Ishikawa (cell line): ENCODE measurements around the gene NSUN7.

Experiments
- CEBPB ChIP-seq: IDR thresholded peaks from 2 replicates; pipeline ENCODE4 v1.6.1; 2012
- CREB1 ChIP-seq: IDR thresholded peaks from 2 replicates; pipeline ENCODE4 v1.6.1; 2012; ENCODE audit warnings: low read depth
- EGR1 ChIP-seq: IDR thresholded peaks from 2 replicates; pipeline ENCODE4 v1.6.1; 2012
- EP300 ChIP-seq: IDR thresholded peaks from 2 replicates; pipeline ENCODE4 v1.6.1; 2012; ENCODE audit warnings: borderline replicate concordance
- FOXM1 ChIP-seq: IDR thresholded peaks from 2 replicates; pipeline ENCODE4 v1.6.1; 2012; ENCODE audit warnings: low read depth, borderline replicate concordance
- NFIC ChIP-seq: IDR thresholded peaks from 2 replicates; pipeline ENCODE4 v1.6.1; 2012
- RAD21 ChIP-seq: IDR thresholded peaks from 2 replicates; pipeline ENCODE4 v1.6.1; 2012; ENCODE audit warnings: low read depth
- TAF1 ChIP-seq: IDR thresholded peaks from 2 replicates; pipeline ENCODE4 v1.6.1; 2012; ENCODE audit warnings: low read depth, mild to moderate bottlenecking
- TCF12 ChIP-seq: IDR thresholded peaks from 2 replicates; pipeline ENCODE4 v1.6.1; 2012; ENCODE audit warnings: low read depth
- TEAD4 ChIP-seq: IDR thresholded peaks from 2 replicates; pipeline ENCODE4 v1.6.1; 2012
- YY1 ChIP-seq: IDR thresholded peaks from 2 replicates; pipeline ENCODE4 v1.6.1; 2012; ENCODE audit warnings: low read depth
- ZBTB7A ChIP-seq: IDR thresholded peaks from 2 replicates; pipeline ENCODE4 v1.6.1; 2012; ENCODE audit warnings: low read depth
- TF ChIP-seq, protein P1 (sequence below): IDR thresholded peaks from 2 replicates; pipeline ENCODE4 v1.6.1; 2012
- TF ChIP-seq, protein P2 (sequence below): IDR thresholded peaks from 2 replicates; pipeline ENCODE4 v1.6.1; 2012
- TF ChIP-seq, protein P3 (sequence below): IDR thresholded peaks from 2 replicates; pipeline ENCODE4 v1.6.1; 2012; ENCODE audit warnings: low read depth, mild to moderate bottlenecking

NSUN7 gene

DNA sequence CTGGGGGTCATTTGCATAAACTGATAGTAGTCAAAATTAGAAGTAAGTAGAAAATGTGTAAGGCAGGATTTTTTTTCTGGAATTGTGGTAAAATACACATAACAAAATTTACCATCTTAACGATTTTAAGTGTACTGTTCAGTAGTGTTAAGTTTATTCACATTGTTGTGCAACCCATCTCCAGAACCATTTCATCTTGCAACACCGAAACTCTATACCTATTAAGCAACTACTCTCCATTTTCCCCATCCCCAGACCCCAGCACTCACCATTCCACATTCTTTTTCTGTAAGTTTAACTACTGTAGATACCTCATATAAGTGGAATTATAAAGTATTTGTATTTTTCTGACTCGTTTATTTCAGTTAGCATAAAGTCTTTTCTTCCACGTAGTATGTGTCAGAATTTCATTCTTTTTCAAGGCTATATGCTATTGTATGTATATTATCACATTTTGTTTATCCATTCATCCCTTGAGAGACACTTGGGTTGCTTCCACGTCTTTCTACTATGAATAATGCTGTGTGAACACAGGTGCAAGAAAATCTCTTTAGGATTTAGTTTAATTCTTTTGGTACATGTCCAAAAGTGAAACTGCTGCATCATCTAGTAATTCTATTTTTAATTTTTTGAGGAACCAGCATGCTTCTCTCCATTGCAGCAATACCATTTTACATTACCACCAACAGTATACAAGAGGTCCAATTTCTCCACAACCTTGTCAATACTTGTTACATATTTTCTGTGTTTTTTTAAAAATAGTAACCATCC, 39.1 kb upstream of the NSUN7 start:
- peak; percentile 75 for TF ChIP-seq CEBPB
- TF ChIP-seq, protein P1, sequence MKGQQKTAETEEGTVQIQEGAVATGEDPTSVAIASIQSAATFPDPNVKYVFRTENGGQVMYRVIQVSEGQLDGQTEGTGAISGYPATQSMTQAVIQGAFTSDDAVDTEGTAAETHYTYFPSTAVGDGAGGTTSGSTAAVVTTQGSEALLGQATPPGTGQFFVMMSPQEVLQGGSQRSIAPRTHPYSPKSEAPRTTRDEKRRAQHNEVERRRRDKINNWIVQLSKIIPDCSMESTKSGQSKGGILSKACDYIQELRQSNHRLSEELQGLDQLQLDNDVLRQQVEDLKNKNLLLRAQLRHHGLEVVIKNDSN = no peak

DNA sequence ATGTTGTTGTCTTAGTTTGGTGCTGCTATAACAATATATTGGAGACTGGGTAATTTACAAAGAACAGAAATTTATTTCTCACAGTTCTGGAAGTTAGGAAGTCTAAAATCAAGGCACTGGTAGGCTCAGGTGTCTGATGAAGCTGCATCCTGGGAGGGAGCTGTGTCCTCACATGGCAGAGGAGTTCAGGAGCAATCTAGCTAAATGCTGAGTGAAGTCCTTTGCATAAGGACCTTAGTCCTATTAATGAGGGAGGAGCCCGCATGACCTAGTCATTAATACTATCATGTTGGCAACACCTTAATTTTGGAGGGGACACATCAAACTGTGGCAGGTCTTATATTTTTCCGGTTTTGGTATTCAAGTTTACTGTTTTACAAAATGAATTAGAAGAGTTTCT, 36.0 kb upstream of the NSUN7 start:
- TF ChIP-seq CEBPB (no peak), NFIC (no peak), CREB1 (no peak), TAF1 (no peak), TCF12 (no peak), EGR1 (no peak), TEAD4 (no peak), FOXM1 (no peak)
- TF ChIP-seq, protein P1 = no peak

DNA sequence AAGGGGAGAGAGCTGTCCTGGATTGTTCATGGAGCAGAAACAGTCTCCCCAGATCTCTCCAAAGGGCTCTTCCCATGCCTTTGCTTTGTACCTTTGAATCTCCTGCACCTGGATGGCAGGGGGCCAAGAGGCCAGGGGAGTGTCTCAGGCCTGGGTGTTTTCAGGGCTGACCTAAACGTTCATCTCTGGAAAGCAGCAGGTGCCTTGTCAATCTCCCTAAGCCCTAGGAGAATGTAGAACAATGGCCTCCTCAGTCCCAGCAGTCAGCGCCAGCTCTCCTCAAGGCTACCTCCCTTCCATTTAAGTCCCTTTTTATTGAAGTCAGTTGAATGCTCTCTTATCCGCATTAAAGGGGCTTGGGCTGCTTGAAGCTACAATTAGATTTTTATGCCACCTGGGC, 31.2 kb upstream of the NSUN7 start:
- TF ChIP-seq NFIC (peak; percentile 80), EP300 (no peak), RAD21 (peak; percentile 4; the same call in 1 of the 2 replicates), TCF12 (peak; percentile 77)

DNA sequence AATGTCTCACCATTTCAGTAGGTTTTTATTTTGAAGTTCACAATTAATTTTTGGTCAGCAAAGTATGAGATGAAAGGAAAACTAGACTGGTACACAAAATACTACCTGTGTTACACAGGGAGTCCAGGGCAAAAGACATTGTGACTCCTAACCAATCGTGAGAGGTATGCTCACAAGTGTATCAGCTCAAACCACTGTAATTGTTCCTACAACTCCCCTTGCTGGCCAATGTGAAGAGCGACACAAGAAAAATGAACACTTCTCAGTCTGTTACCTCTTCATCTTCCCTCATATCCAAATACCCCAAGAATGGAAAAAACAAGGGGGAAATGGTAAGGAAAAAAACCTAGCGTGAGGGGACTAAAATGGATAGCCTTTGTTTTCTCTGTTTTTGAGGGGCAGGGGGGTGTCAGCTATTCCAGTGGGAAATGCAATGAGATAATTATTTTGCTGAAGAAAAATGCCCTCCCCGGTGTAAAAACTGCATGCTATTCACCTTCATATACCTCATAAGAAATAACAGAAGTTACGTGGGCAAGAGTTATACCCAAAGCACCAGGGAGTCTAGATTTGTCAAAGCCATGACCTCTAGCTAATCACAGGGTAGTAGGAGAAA, 30.6 kb upstream of the NSUN7 start:
- TF ChIP-seq CREB1 (no peak), RAD21 (peak; percentile 91), NFIC (no peak), EGR1 (no peak)
- TF ChIP-seq, protein P2, sequence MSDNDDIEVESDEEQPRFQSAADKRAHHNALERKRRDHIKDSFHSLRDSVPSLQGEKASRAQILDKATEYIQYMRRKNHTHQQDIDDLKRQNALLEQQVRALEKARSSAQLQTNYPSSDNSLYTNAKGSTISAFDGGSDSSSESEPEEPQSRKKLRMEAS = 0 out of 2 replicates have a peak, but pooled peaks have one; percentile 18
- TF ChIP-seq, protein P1 = no peak

DNA sequence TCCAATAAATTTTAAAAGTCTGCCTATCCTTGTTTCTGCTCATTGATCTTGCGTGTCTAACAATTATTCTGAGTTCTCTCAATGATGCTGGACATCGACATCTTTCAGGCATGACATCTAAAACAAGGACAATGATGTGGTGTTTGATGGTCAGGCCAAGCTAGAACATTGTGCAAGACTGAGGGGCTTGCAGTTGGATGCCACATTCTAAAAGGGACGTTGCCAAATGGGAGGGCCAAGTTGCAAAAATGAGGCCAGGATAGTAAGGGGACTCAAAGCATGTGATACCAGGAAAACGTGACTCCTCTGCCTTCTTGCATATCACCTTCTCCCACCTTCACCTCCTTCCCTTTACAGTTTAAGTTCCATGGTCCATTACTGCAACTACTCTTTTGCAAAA, 29.4 kb upstream of the NSUN7 start:
- TF ChIP-seq RAD21 = no peak
- no peak for TF ChIP-seq EP300
- no peak for TF ChIP-seq FOXM1

DNA sequence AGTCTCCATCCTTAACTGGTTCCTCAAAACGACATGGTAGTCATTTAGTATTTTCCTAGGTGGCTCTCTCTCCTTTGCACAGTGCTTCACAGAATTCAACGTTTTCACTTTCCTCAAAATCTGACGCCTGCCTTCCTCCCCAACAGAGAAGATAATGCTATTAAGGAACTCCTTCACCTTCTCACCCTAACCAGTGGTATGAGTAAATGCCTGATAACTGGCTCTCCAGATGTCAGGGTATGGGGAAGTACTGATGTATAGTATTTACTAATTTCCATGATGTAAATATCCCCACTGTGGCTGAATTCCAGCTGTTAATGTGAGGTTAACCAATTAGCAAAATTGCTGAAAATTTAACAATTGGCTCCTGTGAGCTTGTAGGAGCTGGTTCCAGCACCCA, 28.8 kb upstream of the NSUN7 start:
- TF ChIP-seq, protein P1 = no peak
- TF ChIP-seq ZBTB7A (no peak), TEAD4 (no peak), YY1 (no peak), CREB1 (no peak), EP300 (no peak), RAD21 (no peak)

DNA sequence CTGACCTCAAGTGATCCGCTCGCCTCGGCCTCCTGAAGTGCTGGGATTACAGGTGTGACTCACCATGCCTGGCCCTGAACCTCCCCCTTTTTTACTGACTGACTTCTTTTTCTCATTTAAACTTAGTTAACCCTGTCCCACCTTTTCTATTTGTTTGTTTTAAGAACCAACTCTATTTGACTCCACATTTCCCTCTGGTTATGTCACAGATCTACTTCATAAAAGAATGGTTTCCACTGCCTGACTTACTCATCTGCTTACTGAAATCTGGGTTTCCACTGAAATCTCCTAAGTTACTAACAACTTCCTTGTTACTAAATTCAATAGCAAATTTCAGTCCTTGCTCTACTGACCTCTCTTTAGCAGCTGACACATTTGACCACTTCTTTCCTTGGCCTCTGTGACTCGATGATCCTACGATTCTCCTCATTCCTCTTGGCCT, 28.0 kb upstream of the NSUN7 start:
- TF ChIP-seq EP300 (no peak), YY1 (no peak), ZBTB7A (no peak), CEBPB (no peak), TCF12 (no peak), CREB1 (no peak), TEAD4 (no peak), TAF1 (no peak)
- TF ChIP-seq, protein P2 = no peak
- TF ChIP-seq, protein P1 = no peak

DNA sequence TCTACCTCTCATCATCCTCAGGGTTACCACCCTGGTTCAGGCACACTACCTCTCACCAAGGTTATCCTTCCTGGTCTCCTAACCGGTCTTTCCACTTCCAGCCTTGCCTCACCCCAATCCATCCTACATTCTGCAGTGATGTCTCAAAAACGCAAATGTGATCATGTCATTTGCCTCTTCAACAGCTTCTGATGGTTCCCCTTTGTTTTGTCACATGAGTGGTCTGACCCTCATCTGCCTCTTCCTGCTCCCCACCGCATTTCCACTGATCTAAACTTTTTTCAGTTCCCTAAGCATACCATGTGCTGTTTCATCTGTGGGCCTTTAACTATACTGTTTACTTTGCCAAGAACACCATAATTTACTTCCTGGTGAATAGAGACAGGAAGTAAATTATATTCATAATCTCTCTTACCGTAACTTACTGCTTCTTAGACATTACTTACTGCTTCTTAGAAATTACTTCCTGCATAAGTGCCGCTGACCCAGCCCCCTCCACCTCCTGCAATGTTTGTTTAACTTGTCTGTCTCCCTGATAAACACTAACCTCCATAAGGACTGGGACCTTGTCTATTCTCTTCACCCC, 27.1 kb upstream of the NSUN7 start:
- TF ChIP-seq RAD21 (no peak), FOXM1 (no peak), TAF1 (no peak), YY1 (no peak), TEAD4 (no peak), CEBPB (no peak), TCF12 (no peak), NFIC (no peak), ZBTB7A (no peak), EP300 (no peak), EGR1 (no peak), CREB1 (no peak)
- TF ChIP-seq, protein P1 = no peak
- TF ChIP-seq, protein P3, sequence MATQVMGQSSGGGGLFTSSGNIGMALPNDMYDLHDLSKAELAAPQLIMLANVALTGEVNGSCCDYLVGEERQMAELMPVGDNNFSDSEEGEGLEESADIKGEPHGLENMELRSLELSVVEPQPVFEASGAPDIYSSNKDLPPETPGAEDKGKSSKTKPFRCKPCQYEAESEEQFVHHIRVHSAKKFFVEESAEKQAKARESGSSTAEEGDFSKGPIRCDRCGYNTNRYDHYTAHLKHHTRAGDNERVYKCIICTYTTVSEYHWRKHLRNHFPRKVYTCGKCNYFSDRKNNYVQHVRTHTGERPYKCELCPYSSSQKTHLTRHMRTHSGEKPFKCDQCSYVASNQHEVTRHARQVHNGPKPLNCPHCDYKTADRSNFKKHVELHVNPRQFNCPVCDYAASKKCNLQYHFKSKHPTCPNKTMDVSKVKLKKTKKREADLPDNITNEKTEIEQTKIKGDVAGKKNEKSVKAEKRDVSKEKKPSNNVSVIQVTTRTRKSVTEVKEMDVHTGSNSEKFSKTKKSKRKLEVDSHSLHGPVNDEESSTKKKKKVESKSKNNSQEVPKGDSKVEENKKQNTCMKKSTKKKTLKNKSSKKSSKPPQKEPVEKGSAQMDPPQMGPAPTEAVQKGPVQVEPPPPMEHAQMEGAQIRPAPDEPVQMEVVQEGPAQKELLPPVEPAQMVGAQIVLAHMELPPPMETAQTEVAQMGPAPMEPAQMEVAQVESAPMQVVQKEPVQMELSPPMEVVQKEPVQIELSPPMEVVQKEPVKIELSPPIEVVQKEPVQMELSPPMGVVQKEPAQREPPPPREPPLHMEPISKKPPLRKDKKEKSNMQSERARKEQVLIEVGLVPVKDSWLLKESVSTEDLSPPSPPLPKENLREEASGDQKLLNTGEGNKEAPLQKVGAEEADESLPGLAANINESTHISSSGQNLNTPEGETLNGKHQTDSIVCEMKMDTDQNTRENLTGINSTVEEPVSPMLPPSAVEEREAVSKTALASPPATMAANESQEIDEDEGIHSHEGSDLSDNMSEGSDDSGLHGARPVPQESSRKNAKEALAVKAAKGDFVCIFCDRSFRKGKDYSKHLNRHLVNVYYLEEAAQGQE = no peak
- TF ChIP-seq, protein P2 = no peak
